ENCODE measurements around the gene TMEM185B.

TMEM185B gene

DNA sequence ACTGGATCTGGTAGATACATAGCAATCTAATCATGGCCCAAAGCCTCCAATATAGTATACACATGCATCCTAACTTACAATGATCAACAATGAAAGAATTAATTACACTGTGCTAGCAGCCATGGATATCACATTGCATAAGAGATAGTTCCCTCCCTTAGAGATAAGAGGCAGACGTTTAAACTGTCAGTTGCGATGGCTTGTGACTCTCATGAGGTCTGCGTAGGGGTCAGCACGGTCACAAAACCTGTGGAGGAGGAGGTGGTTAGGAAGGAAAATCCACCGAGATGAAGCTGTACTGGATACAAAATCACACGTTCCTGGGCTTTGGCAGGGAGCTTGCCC is 28.7 kb upstream of the TMEM185B start:
- in situ Hi-C loops (cut with MboI; ENCODE audit: low sequenced_read_pairs, unreplicated experiment), result no loop called here
- TF ChIP-seq, protein P1, sequence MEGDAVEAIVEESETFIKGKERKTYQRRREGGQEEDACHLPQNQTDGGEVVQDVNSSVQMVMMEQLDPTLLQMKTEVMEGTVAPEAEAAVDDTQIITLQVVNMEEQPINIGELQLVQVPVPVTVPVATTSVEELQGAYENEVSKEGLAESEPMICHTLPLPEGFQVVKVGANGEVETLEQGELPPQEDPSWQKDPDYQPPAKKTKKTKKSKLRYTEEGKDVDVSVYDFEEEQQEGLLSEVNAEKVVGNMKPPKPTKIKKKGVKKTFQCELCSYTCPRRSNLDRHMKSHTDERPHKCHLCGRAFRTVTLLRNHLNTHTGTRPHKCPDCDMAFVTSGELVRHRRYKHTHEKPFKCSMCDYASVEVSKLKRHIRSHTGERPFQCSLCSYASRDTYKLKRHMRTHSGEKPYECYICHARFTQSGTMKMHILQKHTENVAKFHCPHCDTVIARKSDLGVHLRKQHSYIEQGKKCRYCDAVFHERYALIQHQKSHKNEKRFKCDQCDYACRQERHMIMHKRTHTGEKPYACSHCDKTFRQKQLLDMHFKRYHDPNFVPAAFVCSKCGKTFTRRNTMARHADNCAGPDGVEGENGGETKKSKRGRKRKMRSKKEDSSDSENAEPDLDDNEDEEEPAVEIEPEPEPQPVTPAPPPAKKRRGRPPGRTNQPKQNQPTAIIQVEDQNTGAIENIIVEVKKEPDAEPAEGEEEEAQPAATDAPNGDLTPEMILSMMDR (IDR thresholded peaks at IDR 0.05; ENCODE audit: borderline replicate concordance, control extremely low read depth, extremely low read depth, insufficient read depth, missing control alignments), result no peak
- DNase-seq (ENCODE audit: low spot score), result no peak

DNA sequence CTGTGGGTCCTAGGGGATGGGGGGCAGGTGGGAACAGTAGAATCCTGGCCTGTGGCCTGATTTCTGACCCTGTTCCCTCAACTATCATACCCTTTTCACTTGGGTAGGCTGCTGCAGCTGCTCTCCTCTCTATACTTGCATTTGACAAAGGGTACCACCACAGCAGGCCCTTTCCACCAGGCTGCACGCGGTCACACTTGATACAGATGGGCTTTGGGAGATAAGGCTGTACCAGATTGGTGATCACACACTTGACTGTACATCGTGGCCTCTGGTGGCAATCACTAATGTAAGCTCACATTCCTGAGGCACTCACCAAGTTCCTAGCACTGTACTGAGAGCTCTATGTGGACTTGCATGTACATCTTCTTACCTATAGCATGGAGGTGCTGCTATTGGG is 27.9 kb upstream of the TMEM185B start:
- TF ChIP-seq, protein P1 (IDR thresholded peaks at IDR 0.05; ENCODE audit: borderline replicate concordance, control extremely low read depth, extremely low read depth, insufficient read depth, missing control alignments), result no peak
- DNase-seq (ENCODE audit: low spot score), result no peak
- in situ Hi-C loops (cut with MboI; ENCODE audit: low sequenced_read_pairs, unreplicated experiment), result no loop called here

DNA sequence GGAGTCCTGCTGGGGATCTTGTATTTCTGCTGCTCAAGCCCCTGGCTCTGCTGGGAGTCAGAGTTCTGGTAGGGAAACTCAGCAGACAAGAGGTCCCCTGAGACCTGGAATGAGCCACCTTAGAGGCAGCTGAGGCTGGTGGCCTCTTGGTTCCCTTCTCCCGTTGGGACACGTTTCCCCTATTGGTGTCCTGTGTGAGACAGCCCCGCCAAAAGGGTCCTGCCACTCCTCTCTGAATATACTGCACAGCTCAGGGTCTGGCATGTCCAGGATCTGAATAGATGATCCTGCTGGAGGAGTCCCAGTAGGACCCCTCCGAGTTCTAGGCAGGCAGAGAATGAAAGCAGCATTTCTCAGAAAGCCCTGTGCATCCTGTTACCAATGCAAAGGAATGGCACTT is 27.4 kb upstream of the TMEM185B start:
- TF ChIP-seq, protein P1 (IDR thresholded peaks at IDR 0.05; ENCODE audit: borderline replicate concordance, control extremely low read depth, extremely low read depth, insufficient read depth, missing control alignments), result no peak
- in situ Hi-C loops (cut with MboI; ENCODE audit: low sequenced_read_pairs, unreplicated experiment), result no loop called here
- DNase-seq (ENCODE audit: low spot score), result no peak

DNA sequence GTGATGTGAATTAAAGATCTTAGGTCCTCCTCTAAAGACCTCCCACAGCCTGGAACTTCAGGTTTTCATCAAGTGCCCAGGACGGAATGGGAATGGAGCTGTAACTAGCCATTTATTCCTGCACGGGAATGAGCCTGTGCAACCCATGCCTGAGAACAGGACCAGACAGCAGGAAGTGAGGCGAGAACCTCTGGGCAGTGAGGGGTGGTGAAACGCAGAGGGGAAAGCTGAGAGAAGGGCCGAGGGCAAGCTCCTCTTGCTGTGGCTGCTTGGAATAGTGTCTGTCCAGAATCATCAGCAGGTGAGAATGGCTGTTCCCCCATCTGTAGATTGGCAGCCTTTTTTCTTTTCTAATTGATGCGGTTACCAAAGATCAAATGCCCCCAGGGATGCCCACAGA is 24.7 kb upstream of the TMEM185B start:
- in situ Hi-C loops (cut with MboI; ENCODE audit: low sequenced_read_pairs, unreplicated experiment), result no loop called here
- DNase-seq (ENCODE audit: low spot score), result no peak
- TF ChIP-seq, protein P1 (IDR thresholded peaks at IDR 0.05; ENCODE audit: borderline replicate concordance, control extremely low read depth, extremely low read depth, insufficient read depth, missing control alignments), result no peak

DNA sequence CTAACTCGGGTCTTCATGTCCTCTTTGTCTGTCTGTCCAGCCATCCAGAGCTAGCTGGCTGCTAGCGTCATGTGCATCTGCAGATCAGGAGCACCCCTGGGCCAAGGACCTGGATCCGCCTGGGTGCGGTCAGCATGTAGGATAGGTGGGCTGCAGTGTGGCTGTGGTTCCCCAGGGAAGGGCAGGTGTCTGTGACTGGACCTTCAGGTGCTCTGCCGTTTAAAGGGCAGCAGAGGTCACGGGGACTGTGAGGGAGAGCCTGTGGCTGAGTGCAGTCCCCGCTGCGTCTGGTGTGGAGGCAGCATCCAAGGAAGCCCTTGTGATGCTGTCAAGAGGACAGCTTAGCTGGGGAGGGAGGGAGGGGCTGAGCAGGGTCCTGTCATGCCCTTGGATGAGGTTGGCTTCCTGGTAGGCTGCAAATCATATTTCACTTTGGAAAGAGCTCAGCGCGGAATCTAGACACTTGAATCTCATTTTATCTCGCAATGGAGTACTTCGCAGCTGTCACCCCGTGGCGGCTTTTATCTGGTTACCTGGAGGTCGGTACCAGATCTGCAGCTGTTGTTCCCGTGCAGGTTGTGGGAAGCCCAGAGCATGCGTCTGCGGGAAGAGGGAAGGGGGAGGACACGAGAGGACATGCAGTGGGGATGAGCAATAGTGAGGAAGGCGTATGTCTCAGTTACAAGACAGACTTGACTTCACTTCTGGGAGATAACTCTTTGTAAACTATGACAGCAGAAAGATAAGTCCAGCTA is 23.5 kb upstream of the TMEM185B start:
- in situ Hi-C loops (cut with MboI; ENCODE audit: low sequenced_read_pairs, unreplicated experiment), result no loop called here
- TF ChIP-seq, protein P1 (IDR thresholded peaks at IDR 0.05; ENCODE audit: borderline replicate concordance, control extremely low read depth, extremely low read depth, insufficient read depth, missing control alignments), result no peak
- DNase-seq (ENCODE audit: low spot score), result no peak

DNA sequence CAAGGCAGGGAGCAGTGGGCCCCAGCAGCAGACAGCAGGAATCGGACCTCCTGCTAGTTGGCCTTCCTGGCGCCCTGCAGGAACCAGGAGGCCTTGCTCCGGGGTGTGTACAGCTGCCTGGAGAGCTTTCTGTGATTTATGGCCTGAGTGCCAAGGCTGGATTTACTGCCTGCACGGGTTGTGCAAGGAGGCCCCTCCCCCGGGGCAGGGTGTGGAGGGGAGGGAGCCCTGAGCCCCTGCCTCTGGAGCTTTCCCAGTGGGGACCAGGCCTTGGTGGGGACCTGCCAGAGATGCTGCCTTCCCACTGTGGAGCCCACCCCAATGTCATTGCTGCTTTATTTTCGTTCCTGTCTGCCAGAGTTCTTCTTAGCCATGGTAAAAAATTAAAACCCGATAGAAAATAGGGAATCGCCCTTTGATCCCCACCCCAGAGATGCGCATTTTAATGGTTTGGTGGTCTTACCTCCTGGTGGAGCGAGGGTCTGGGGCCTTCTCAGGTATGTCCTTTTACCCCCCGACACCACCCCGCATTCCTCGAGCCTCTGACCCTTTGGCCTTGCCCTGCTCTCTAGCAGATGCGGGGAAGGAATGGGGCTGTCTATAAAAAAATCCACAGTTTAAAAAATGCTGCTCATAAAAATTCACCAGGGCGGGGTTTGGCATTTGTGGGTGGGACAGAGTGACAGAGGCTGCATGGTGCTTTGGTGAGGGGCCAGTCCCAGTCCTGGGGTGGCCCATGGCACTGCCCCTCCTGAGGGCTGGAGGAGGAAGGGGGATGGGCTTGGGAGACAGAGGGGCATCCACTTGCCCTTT is 22.5 kb upstream of the TMEM185B start:
- no peak for DNase-seq (ENCODE audit: low spot score)
- in situ Hi-C loops (cut with MboI; ENCODE audit: low sequenced_read_pairs, unreplicated experiment), result no loop called here
- TF ChIP-seq, protein P1 (IDR thresholded peaks at IDR 0.05; ENCODE audit: borderline replicate concordance, control extremely low read depth, extremely low read depth, insufficient read depth, missing control alignments), result no peak

Measured in GM13976 (cell line).